DOHH2 (cell line): ENCODE results near the gene MIB2.

Source experiments
- CTCF ChIP-seq: fragments of 200-600 bp; sonication (generic); IDR thresholded peaks from one replicate; pipeline ENCODE4 v1.5.1; 2014; ENCODE audit warnings: antibody characterized with exemption, mild to moderate bottlenecking, low read depth, low read length; ENCODE audit not compliant: poor library complexity, severe bottlenecking
- EZH2phosphoT487 ChIP-seq: fragments of 200-600 bp; sonication (generic); IDR thresholded peaks from 2 replicates; pipeline ENCODE4 v1.6.1; 2017; ENCODE audit warnings: borderline replicate concordance, mild to moderate bottlenecking, antibody characterized with exemption, low read length, moderate library complexity, mixed read lengths

GRCh38 chr1:1567152-1567875 lies 48.0 kb upstream of the MIB2 start:
- no peak for TF ChIP-seq EZH2phosphoT487
- TF ChIP-seq CTCF = no peak
